Measurements from ENCODE around the gene ABHD17C. TPM values are rescaled to one million over a fixed set of nuclear protein-coding genes. Genes with fewer than 3 reads are reported as not detected.

Gene ABHD17C
- total and polyA plus RNA-seq, 3 donors from 2014 or later, result 8.0 to 16.3 (median 10.0) TPM

DNA sequence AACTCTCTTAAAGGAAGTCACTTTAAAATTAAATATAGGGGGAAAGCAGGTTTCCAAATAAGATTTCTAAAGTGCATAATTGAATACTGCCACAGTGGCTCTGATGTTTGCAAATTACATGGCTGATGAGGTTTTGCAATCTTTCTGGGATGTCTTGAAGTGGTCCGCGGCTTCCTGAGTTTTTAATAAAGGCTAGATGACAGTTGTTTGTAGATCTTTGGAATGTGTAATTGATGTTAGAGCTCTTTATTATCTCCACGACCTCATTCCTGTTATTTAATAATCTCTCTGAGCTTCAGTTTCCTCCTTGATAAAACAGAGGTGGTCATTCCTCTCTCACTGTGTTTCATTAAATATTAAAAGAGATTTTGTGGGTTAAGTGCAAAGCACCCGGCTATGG, 57.1 kb downstream of the ABHD17C start:
- no peak overlapping the region for H3K4me3 ChIP-seq
- H3K4me1 ChIP-seq, result no peaks in the 10 kb centered on the region
- H3K9me3 ChIP-seq, result no peaks in the 10 kb centered on the region
- H3K27me3 ChIP-seq, result no peaks in the 10 kb centered on the region
- intact Hi-C loops (cut with DNase I; ENCODE audit: low total_unique reads), result no loop called here
- TF ChIP-seq, protein P1, sequence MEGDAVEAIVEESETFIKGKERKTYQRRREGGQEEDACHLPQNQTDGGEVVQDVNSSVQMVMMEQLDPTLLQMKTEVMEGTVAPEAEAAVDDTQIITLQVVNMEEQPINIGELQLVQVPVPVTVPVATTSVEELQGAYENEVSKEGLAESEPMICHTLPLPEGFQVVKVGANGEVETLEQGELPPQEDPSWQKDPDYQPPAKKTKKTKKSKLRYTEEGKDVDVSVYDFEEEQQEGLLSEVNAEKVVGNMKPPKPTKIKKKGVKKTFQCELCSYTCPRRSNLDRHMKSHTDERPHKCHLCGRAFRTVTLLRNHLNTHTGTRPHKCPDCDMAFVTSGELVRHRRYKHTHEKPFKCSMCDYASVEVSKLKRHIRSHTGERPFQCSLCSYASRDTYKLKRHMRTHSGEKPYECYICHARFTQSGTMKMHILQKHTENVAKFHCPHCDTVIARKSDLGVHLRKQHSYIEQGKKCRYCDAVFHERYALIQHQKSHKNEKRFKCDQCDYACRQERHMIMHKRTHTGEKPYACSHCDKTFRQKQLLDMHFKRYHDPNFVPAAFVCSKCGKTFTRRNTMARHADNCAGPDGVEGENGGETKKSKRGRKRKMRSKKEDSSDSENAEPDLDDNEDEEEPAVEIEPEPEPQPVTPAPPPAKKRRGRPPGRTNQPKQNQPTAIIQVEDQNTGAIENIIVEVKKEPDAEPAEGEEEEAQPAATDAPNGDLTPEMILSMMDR (IDR thresholded peaks at IDR 0.05), result no peak
- TF ChIP-seq POLR2A (IDR thresholded peaks at IDR 0.05), result no peak
- no peaks in the 10 kb centered on the region for H3K36me3 ChIP-seq (ENCODE audit: low read depth, missing control alignments)
- no peak for DNase-seq
- WGBS, 2 donors, result 73 to 81% methylated on average over 4 of the region's 4 CpGs
- no peak overlapping the region for H3K27ac ChIP-seq

GRCh38 chr15:80753161-80753560, 58.1 kb downstream of the ABHD17C start:
- Histone ChIP-seq H3K27ac (no peak overlapping the region), H3K36me3 (ENCODE audit: low read depth, missing control alignments) (no peaks in the 10 kb centered on the region), H3K4me3 (no peak overlapping the region), H3K9me3 (no peaks in the 10 kb centered on the region), H3K4me1 (no peaks in the 10 kb centered on the region), H3K27me3 (no peaks in the 10 kb centered on the region)
- intact Hi-C loops (cut with DNase I; ENCODE audit: low total_unique reads), result no loop called here
- DNase-seq, result no peak
- no peak for TF ChIP-seq POLR2A (IDR thresholded peaks at IDR 0.05)
- 71 to 72% methylated on average over 2 of the region's 2 CpGs for WGBS, 2 donors

- H3K36me3 ChIP-seq (ENCODE audit: low read depth, missing control alignments), result no peaks in the 10 kb centered on the region
- no peak for DNase-seq
- H3K4me1 ChIP-seq, result no peaks in the 10 kb centered on the region
- WGBS, 2 donors, result 90 to 93% methylated on average over 8 of the region's 8 CpGs
- no peak overlapping the region for H3K27ac ChIP-seq
- no peaks in the 10 kb centered on the region for H3K9me3 ChIP-seq
- intact Hi-C loops (cut with DNase I; ENCODE audit: low total_unique reads), result no loop called here
- H3K4me3 ChIP-seq, result no peak overlapping the region
- no peaks in the 10 kb centered on the region for H3K27me3 ChIP-seq
- no peak for TF ChIP-seq POLR2A (IDR thresholded peaks at IDR 0.05)
- TF ChIP-seq, protein P1 (IDR thresholded peaks at IDR 0.05), result no peak
Observed at GRCh38 chr15:80754014-80754413, 58.9 kb downstream of the ABHD17C start.

DNA sequence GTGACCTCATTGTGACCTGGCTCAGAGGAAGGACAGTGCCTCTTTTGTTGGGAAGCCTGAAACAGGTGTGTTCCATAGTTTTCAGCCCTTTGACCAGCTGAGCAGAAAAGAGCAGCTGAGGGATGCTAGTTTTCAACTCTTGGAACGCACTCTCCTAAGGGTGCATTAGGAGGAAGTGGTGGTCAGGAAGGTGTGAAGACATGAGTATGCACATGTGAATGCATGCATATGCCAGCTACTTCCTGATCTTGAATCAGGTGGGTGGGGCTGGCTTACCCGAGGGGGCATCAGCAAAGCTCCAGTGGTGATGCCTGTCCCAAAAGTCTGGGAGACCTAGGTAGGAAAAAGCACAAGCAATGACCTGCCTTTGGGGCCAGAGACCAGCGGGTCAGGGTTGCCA, 60.8 kb downstream of the ABHD17C start:
- Histone ChIP-seq H3K4me1 (no peaks in the 10 kb centered on the region), H3K27me3 (no peaks in the 10 kb centered on the region), H3K4me3 (no peak overlapping the region), H3K36me3 (ENCODE audit: low read depth, missing control alignments) (no peaks in the 10 kb centered on the region), H3K27ac (no peak overlapping the region), H3K9me3 (no peaks in the 10 kb centered on the region)
- DNase-seq, result no peak
- WGBS, 2 donors, result 83 to 89% methylated on average over 3 of the region's 3 CpGs
- TF ChIP-seq, protein P1 (IDR thresholded peaks at IDR 0.05), result no peak
- no peak for TF ChIP-seq POLR2A (IDR thresholded peaks at IDR 0.05)
- intact Hi-C loops (cut with DNase I; ENCODE audit: low total_unique reads), result no loop called here

GRCh38 chr15:80758130-80758745, 63.1 kb downstream of the ABHD17C start:
- TF ChIP-seq POLR2A (IDR thresholded peaks at IDR 0.05), result no peak
- Histone ChIP-seq H3K4me1 (no peaks in the 10 kb centered on the region), H3K27me3 (no peaks in the 10 kb centered on the region), H3K9me3 (no peaks in the 10 kb centered on the region), H3K27ac (no peak overlapping the region), H3K4me3 (no peak overlapping the region), H3K36me3 (ENCODE audit: low read depth, missing control alignments) (no peaks in the 10 kb centered on the region)
- DNase-seq, result no peak
- 70 to 76% methylated on average over 6 of the region's 6 CpGs for WGBS, 2 donors
- intact Hi-C loops (cut with DNase I; ENCODE audit: low total_unique reads), result no loop called here

DNA sequence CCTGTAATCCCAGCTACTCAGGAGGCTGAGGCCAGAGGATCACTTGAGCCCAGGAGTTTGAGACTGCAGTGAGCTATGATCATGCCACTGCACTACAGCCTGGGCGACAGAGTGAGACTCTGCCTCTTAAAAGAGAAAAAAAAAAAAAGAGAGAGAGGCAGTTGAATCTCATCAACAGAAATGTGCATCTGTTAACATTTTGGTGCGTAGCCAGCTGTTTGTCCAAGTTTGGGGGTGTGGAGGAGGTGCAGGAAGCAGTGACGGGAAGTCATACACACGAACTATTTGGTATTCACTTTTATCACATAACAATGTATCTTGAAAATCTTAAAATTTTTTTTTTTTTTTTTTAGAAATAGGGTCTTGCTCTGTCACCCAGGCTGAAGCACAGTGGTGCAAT, 65.8 kb downstream of the ABHD17C start:
- no peaks in the 10 kb centered on the region for H3K27me3 ChIP-seq
- H3K9me3 ChIP-seq, result no peaks in the 10 kb centered on the region
- no peak overlapping the region for H3K4me3 ChIP-seq
- H3K4me1 ChIP-seq, result no peaks in the 10 kb centered on the region
- 45 to 49% methylated on average over 4 of the region's 4 CpGs for WGBS, 2 donors
- no peak for DNase-seq
- intact Hi-C loops (cut with DNase I; ENCODE audit: low total_unique reads), result no loop called here
- H3K36me3 ChIP-seq (ENCODE audit: low read depth, missing control alignments), result no peaks in the 10 kb centered on the region
- H3K27ac ChIP-seq, result no peak overlapping the region
- TF ChIP-seq, protein P1 (IDR thresholded peaks at IDR 0.05), result no peak
- no peak for TF ChIP-seq POLR2A (IDR thresholded peaks at IDR 0.05)

All from testis (tissue), 3 donors.